Lung (tissue), 12 donors: ENCODE results near the gene OLIG1. TPM values are rescaled to one million over a fixed set of nuclear protein-coding genes. Genes with fewer than 3 reads are reported as not detected.
A peak's percentile ranks its signal among the peaks of the same experiment; 100 is the strongest.

Experiments used
- ATAC-seq: fragments of 200-7000 bp; cut with Tn5 transposase; one replicate; pipeline ENCODE4 v1.9.1; 2020; ENCODE audit warnings: moderate number of reproducible peaks; ENCODE audit not compliant: insufficient read depth, low FRiP score
- DNase-seq, 3 donors: peaks; one replicate each; pipeline ENCODE4 v3.0.0-alpha.2; 2013 to 2017
- H3K27ac ChIP-seq, 2 donors: one replicate each; pipeline ENCODE4 v1.5.1; 2013; ENCODE audit warnings: mild to moderate bottlenecking in 2 of 2, moderate library complexity in 2 of 2, control low read depth in 1 of 2, inconsistent platforms in 1 of 2, low read depth in 1 of 2, low read length in 1 of 2
- H3K27me3 ChIP-seq, 3 donors: one replicate each; pipeline ENCODE4 v1.5.1; 2013; ENCODE audit warnings: low read length in 2 of 3; ENCODE audit not compliant: control insufficient read depth in 3 of 3, insufficient read depth in 3 of 3
- H3K36me3 ChIP-seq, 4 donors: one replicate each; pipeline ENCODE4 v1.5.1; 2013; ENCODE audit warnings: low read length in 4 of 4, mild to moderate bottlenecking in 1 of 4, moderate library complexity in 1 of 4; ENCODE audit not compliant: control insufficient read depth in 4 of 4, insufficient read depth in 4 of 4
- H3K4me1 ChIP-seq, 5 donors: one replicate each; pipeline ENCODE4 v1.5.1; 2013; ENCODE audit warnings: low read length in 5 of 5, mild to moderate bottlenecking in 2 of 5, moderate library complexity in 1 of 5; ENCODE audit not compliant: control insufficient read depth in 5 of 5, insufficient read depth in 5 of 5
- H3K4me3 ChIP-seq: one replicate; pipeline ENCODE4 v1.5.1; 2013; ENCODE audit warnings: mild to moderate bottlenecking, control low read depth, moderate library complexity
- H3K9ac ChIP-seq, 2 donors: one replicate each; pipeline ENCODE4 v1.5.1; 2013; ENCODE audit warnings: low read length in 2 of 2, control low read depth in 1 of 2; ENCODE audit not compliant: insufficient read depth in 1 of 2
- H3K9me3 ChIP-seq, 4 donors: one replicate each; pipeline ENCODE4 v1.5.1; 2013; ENCODE audit warnings: low read length in 3 of 4, mild to moderate bottlenecking in 1 of 4, moderate library complexity in 1 of 4; ENCODE audit not compliant: control insufficient read depth in 4 of 4, insufficient read depth in 3 of 4
- CTCF ChIP-seq: IDR thresholded peaks from 2 replicates; pipeline ENCODE4 v1.5.1; 2012; ENCODE audit warnings: mild to moderate bottlenecking; ENCODE audit errors: control extremely low read depth, extremely low read depth
- WGBS, 2 donors: extraction: QIAGEN DNeasy Blood & Tissue Kit; methylation state at CpG; one replicate each; pipeline ENCODE4 v1.1.7; 2013; 5-methylcytosine and 5-hydroxymethylcytosine counted together
- polyA plus RNA-seq, 2 donors: library from polyadenylated mRNA; stranded (reverse); fragments of 200-250 nt; gene quantifications; one replicate each; pipeline ENCODE4 v1.2.1, GENCODE V29; 2013
- total RNA-seq, 2 donors: library from RNA; depleted of rRNA in 1 of 2; stranded (reverse); fragments of >200 nt in 1 of 2; gene quantifications; one replicate each; pipeline ENCODE4 v1.2.1, GENCODE V29; 2014 to 2021
- donor health status: control.
- donor health status: control.
- donor health status: Bipolar disorder and iron deficiency.
- donor health status: healthy.
- donor health status: DM: yes; HTN: yes; CAD: no.

The OLIG1 gene
- total and polyA plus RNA-seq, 4 donors: 1.2 to 4.1 (median 1.7) TPM

GRCh38 chr21:33033961-33034413, 36.0 kb upstream of the OLIG1 start:
- DNase-seq (no peak), ATAC-seq (no peak)
- 49 to 77% methylated on average over 20 of the region's 20 CpGs for WGBS, 2 donors
- peaks cover 21 to 93% (median 65%) of the 10 kb centered on the region in 3 donors for H3K27me3 ChIP-seq
- no peak overlapping the region for H3K9ac ChIP-seq
- peaks cover 0 to 8% (median 0%) of the 10 kb centered on the region in 5 donors for H3K4me1 ChIP-seq
- H3K9me3 ChIP-seq: peaks cover 0 to 6% (median 0%) of the 10 kb centered on the region in 4 donors
- no peak for TF ChIP-seq CTCF
- no peak overlapping the region for H3K4me3 ChIP-seq
- no peaks in the 10 kb centered on the region for H3K36me3 ChIP-seq
- no peak overlapping the region for H3K27ac ChIP-seq

- Histone ChIP-seq H3K27ac (no peak overlapping the region), H3K9ac (no peak overlapping the region), H3K4me1 (peaks cover 0 to 4% (median 0%) of the 10 kb centered on the region in 5 donors), H3K4me3 (no peak overlapping the region), H3K27me3 (peaks cover 21 to 93% (median 53%) of the 10 kb centered on the region in 3 donors), H3K9me3 (peaks cover 0 to 6% (median 0%) of the 10 kb centered on the region in 4 donors), H3K36me3 (no peaks in the 10 kb centered on the region)
- DNase-seq (no peak), ATAC-seq (no peak)
- 81 to 100% methylated on average over 1 of the region's 1 CpG for WGBS, 2 donors
- no peak for TF ChIP-seq CTCF
Measured at GRCh38 chr21:33035147-33035546, 34.8 kb upstream of the OLIG1 start.

GRCh38 chr21:33036430-33037162, 33.3 kb upstream of the OLIG1 start:
- no peak overlapping the region for H3K4me3 ChIP-seq
- WGBS, 2 donors: 17 to 29% methylated on average over 11 of the region's 11 CpGs
- ATAC-seq (peak; percentile 55), DNase-seq (no peak)
- peaks cover 0 to 4% (median 0%) of the 10 kb centered on the region in 5 donors for H3K4me1 ChIP-seq
- peaks cover 21 to 90% (median 47%) of the 10 kb centered on the region in 3 donors for H3K27me3 ChIP-seq
- no peak for TF ChIP-seq CTCF
- no peak overlapping the region for H3K27ac ChIP-seq
- no peak overlapping the region for H3K9ac ChIP-seq
- H3K36me3 ChIP-seq: no peaks in the 10 kb centered on the region
- peaks cover 0 to 5% (median 0%) of the 10 kb centered on the region in 4 donors for H3K9me3 ChIP-seq
